ENCODE results near the gene ACBD6. TPM values are rescaled to one million over a fixed set of nuclear protein-coding genes. Genes with fewer than 3 reads are reported as not detected.

Gene ACBD6
- total RNA-seq, 1 donor from 2014 or later, result 57.1 TPM

DNA sequence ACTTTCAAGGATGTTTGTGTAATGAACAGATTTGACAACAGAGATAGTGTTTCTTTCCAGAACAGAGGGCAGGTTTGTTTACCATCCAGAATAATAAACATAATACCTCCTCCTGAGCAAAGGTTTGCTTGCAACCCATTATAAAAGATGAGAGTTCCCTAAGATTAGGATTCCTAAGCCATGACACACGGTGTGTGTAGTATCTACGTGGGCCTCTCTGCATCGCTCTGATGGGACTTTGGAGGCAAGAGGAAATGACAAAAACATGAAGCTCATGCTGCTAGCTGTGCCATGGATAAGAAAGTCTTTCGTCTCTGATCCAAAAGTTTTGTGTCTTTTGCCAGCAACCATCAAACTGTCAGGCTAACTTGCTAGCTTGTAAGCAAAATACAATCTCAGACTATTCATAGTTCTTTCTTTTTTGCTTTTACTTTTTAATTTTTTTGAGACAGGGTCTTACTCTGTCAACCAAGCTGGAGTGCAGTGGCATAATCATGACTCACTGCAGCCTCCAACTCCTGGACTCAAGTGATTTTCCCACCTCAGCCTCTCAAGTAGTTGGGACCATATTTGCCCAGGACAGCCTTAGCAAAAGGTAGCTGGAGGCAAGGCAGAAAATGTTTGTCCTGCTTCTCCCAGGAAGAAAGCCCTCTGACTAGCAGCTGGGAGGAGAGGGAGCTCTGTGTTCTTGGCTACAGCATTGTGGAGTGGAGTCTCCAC, 191.2 kb downstream of the ACBD6 start:
- no peak for FAIRE-seq

DNA sequence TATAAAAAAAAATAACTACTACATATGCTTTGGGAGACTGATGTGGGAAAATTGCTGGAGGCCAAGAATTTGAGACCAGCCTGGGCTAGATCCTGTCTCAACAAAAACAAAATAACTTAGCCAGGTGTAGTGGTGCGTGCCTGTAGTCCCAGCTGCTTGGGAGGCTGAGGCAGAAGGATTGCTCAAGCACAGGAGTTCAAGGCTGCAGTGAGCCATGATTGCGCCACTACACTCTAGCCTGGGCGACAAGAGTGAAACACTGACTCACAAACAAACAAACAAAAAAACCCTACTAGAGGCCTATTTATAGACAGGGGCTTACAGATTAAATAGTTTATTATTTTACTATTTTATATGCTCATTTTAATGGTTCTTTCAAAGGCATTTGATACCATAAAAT, 192.3 kb downstream of the ACBD6 start:
- no peak for FAIRE-seq
- DNase-seq (ENCODE audit: low spot score in 2 of 2), result no peak

More for the DNA sequence above, 191.2 kb downstream of the ACBD6 start:
- no peak for DNase-seq (ENCODE audit: low spot score in 2 of 2)

DNA sequence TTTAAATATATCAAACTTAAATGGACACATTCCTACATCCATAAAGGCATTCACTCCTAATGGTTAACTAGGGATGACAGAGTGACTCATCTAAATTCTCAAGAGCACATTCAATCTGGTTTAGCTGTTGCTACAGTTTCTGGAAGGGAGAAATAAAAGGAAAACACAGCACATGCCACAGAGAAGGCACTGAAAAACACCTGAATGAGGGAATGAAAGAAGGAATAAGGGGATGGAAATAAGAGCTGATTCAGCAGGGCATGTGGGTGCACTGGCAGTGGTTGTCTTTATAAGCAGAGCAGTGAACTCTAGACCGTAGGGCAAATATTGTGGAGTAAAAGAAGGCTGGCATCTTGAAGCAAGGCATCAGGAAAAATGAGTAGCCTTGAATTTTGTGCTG, 193.0 kb downstream of the ACBD6 start:
- no peak for FAIRE-seq
- DNase-seq (ENCODE audit: low spot score in 2 of 2), result no peak

DNA sequence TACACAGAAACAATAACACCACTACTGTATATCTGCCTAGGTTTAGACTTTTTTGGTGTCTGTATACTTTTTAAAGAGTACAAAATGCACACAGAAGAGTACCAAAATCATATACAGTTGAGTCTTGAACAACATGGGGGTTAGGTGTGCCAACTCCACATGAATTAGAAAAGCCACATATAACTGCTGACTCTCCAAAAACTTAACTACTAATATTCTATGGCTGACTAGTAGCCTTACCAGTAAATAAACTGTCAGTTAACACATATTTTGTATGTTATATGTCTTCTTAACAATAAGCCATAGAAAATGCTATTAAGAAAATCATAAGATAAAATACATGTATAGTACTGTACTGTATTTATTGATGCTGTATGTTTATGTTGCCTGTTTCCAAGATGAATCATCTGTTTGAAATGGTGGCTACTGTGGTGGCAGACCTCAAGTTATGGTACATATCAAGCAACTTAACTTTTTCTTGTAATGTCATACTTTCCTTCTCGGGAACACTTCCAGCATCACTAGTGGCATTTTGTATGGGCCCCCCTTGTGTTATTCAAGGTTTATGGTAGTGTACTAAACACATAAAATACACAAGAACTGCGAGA, 201.1 kb downstream of the ACBD6 start:
- FAIRE-seq, result no peak
- DNase-seq (ENCODE audit: low spot score in 2 of 2), result no peak

DNA sequence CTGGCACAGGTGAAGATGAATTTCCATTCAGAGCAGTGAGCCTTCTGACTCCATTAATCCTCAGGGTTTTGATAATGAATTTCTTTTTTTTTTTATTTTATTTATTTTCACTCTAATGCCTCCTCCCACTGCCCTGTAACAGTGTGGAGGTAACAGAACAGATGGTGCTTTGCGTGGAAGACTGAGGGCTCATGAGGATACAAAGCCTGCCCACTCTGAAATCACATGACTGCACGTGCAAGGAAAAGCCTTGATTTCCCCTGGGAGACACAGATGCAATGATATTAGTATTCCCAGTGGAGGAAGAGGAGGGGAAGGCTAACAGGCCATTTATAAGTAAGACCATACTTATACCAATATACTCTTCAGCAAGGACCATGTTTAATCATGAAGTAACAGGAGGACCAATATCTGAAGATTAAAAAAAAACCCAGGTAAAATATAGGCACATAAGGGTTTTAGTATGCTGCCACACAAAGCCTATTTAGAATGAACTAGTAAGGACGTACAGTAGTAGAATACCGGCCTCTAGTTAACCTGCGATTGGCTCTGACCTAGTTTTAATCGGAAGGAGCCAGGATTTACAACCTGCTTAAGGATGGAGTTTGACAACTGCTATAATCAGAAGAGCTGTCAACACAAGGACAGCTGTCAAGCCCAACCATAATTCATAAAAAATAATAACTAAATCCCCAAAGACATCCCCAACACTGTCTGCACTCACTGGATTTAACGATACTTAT, 202.7 kb downstream of the ACBD6 start:
- no peak for DNase-seq (ENCODE audit: low spot score in 2 of 2)
- FAIRE-seq, result no peak

DNA sequence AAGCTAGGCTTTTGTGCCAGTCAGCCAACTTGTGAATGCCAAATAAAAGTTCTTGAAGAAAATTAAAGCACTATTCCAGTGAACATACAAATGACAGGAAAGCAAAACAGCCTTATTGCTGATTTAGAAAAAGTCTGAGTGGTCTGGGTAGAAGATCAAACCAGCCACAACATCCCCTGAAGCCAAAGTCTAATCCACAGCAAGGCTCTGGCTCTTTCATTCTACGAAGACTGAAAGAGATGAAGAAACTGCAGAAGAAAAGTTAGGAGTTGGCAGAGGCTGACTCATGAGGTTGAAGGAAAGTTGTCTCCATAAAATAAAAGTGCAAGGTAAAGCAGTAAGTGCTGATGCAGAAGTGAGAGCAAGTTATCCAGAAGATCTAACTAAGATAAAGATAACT, 206.4 kb downstream of the ACBD6 start:
- DNase-seq (ENCODE audit: low spot score in 2 of 2) (no peak), FAIRE-seq (no peak)

DNA sequence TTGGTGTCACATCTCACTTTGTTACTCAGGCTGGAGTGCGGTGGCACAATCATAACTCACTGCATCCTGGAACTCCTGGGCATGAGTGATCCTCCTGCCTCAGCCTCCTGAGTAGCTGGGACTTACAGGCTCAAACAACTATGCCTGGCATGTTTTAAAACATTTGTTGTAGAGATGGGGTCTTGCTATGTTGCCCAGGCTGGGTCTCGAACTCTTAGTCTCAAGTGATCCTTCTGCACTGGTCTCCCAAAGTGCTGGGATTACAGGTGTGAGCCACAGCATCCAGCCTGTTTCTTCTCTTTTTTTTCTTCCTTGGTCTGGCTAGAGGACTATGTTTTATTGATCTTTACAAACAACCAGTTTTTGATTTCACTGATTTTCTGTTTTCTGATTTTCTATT, 207.7 kb downstream of the ACBD6 start:
- no peak for FAIRE-seq
- no peak for DNase-seq (ENCODE audit: low spot score in 2 of 2)

DNA sequence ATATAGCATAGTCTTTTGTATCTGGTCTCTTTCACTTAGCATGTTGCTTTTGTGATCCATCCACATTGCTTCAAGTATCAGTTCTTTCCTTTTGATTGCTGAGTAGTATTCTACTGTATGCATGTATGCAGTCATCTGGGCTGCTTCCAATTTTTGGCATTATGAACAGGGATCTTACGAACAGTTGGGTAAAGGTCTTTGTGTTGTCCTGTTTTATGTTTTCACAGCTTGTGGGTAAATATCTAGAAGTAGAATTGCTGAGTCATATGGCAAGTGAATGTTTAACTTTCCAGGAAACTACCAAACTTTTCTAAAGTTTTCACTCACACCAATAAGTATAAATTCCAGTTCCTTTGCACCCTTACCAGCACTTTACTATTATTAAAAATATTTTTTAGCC, 211.4 kb downstream of the ACBD6 start:
- FAIRE-seq, result no peak

DNA sequence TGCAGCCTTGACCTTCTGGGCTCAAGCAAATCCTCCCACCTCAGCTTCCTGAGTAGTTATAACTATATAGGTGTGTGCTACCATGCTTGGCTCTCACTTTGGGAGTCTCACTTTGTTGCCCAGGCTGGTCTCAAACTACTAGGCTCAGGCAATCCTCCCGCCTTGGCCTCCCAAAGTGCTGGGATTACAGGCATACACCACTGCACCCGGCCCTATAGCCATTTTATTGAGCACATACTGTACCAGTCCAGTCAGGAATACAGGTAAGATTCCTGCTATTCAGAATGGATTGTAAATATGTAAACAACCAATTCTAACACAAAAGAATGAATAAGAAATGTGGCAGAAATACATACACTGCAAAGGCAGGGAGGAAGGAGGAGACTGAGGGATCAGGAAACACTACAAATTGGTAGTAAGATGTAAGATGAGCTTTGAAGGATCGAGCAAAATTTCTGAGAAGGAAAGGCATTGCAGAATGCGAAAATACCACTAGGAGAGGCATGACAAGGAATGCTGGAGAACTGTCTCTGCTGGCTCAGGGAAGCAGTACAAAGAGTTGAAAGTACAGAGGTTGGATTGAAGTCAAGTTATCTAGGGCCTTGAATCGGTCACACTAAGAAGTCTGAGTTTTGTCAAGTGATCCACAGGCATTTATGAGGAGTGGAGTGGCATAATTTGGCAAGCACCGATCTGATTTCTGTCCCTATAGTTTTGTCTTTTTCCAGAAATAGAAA, 211.9 kb downstream of the ACBD6 start:
- DNase-seq (ENCODE audit: low spot score in 2 of 2), result no peak
- no peak for FAIRE-seq

More for the DNA sequence above, 211.4 kb downstream of the ACBD6 start:
- DNase-seq (ENCODE audit: low spot score in 2 of 2), result no peak

DNA sequence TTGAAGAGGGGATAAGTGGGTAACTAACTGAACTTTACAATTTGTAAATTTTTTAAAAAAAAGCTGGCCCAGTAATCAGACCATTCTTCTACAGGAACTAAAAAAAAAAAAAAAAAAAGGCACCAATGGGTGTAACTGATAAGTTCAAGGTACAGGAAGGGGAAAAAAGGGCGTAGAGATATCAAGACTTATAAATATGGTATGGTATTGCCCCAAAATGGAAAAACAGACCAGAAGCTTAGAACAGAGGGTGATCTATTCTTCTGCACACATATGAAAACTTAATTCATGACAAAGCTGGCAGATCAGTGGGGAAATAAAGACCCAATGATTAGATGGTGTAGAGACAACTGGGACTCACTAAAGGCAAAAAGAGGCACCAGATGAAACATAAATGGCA, 213.4 kb downstream of the ACBD6 start:
- DNase-seq (ENCODE audit: low spot score in 2 of 2), result no peak
- FAIRE-seq, result no peak

DNA sequence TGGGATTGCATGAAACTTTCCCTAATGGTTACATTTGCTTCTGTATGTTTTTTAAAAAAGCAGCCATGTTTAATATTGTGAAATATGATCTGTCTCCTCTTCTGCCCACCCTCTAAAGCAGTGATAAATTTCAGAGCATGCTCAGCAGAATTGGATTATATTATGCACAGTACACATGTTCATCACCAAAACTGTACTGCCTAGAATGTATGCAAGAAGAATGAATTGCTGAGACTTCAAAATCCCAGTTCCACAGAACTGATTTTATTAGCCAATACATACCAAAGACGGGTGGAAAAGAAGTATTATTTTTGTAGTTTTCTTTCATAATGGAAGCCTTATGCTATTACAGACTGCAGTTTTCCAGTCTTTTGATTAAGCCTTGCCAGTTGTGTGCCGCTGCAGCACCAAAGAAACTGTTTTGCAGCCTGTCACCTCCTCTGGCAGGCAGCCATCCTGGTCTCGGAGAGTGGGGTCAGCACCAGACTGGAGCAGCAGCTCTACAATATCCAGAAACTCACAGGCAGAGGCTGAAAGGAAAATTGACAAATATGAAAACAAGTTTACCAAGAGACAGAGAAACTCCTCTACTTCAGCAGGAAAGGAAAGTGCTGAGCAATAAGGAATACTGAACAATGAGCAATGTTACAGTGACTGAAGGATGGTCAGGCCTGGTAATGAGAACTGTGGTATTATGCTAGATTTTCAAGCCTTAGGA, 214.2 kb downstream of the ACBD6 start:
- FAIRE-seq, result no peak
- no peak for DNase-seq (ENCODE audit: low spot score in 2 of 2)

DNA sequence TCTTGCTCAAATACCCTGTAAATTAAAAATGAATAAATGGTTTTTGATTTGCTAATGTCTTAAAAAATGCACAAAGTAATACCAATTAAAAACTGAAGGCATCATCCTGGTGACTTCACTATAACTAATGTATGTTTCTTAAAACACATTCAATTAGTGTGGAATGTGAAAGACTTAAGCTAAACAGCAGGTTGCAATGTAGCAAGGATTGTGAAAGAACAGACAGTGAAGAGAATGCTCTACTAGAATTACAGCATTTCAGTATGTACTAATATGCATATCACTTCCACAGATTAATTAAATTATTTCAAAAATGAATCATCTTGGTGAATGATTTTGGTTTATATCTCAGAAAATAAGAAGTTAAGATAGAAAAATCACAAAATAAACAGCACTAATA, 216.0 kb downstream of the ACBD6 start:
- FAIRE-seq (no peak), DNase-seq (ENCODE audit: low spot score in 2 of 2) (no peak)

DNA sequence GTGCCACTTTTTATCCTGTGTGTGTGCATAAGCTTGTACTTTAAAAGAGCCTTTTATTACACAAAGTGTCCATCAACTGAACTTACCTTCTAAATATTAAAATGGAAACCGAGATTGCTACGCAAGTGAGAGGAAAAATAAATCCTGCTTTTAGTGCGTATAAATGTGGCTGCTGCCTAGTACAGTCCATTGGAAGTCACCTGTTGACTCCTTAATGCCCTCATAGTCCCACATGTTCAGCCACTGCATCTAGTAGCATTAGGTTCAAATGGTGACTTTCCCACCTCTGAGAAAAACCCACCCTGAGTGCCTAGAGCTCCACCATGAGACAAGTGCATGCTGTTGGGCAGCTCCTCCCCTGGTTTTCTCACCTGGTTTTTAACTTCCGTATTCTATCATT, 219.3 kb downstream of the ACBD6 start:
- FAIRE-seq (no peak), DNase-seq (ENCODE audit: low spot score in 2 of 2) (no peak)

DNA sequence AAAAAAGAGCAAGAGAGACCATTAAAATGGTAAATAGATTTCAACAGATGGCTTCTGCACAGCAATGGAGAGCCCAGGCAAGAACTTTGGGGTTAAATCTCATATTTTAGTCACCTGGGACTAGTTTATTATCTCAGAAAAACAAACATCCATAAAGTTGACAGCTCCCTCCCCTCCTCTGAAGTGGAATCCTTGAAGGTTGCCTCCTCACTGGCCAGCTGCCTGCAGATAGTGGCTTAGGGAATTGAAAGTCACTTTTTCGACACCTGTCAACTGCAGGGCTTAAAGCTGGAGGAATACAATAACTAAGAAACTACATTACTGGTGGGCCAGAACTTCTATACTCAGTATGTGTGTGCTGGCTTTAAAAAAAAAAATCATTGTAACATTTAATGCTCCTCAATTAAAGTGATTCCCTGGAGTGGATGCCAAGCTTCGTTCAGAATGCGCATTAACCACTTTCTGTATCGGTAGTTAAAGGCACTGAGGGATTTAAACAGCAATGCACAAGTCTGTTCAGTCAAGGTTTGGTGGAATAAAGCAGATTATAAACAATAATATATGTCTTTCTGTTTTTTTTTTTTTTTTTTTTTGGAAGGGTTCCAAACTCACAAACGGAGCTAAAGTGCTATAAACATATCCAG, 219.9 kb downstream of the ACBD6 start:
- DNase-seq (ENCODE audit: low spot score in 2 of 2), result no peak
- no peak for FAIRE-seq

DNA sequence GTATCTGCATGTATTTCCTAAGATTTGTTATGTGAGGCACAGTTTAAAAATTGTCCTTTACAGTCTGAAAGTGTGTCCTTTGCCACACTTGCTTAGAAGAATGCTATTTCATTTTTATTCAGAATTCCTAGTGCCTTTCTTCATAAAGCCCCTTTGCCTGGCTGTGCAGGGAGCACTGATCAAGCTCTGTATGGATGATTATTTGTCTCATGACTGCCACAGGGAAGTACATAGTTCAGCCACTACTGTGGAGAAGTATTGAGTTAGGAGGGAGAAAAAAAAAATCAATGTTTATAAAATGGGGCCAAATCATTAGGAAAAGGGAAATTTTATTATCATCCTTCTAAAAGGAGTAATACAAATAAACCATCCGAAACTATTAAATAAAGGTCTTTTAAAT, 220.9 kb downstream of the ACBD6 start:
- DNase-seq (ENCODE audit: low spot score in 2 of 2) (no peak), FAIRE-seq (no peak)

DNA sequence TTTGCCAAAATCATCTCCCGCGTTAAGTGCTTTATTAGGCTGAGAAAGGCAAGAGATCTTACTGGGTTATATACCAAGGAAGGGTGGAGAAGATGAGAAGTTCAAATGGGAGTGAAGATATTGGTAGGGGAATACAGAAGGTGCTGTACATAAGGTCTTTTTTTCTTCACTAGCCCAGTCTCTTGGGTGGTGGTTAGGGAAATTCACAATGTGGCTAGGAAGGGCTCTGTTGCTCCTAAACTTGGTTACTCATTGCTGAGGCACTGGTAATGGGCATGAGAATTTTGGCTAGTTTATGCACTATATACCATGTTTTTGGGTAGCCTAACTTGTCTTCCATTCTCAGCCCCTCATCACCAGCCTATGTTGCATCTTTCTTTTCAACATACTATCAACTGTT, 221.8 kb downstream of the ACBD6 start:
- no peak for FAIRE-seq
- DNase-seq (ENCODE audit: low spot score in 2 of 2), result no peak

DNA sequence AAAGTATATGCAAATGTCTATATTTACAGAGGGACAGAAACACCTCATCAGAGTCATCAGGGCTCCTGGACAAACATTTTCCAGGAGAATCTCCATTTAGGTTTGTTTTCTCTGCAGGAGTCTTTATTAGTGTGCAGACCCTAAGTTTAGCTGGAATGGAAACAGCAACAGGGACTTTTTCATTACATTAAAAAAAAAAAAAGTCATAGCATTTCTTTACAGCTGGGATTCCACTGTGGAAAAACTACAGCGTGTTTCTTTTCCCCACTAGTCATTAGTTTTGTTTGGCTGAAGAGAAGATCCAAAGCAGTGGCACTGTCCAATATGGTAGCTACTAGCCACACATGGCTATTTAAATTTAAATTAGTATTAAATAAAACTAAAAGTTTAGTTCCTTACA, 222.7 kb downstream of the ACBD6 start:
- FAIRE-seq (no peak), DNase-seq (ENCODE audit: low spot score in 2 of 2) (no peak)

DNA sequence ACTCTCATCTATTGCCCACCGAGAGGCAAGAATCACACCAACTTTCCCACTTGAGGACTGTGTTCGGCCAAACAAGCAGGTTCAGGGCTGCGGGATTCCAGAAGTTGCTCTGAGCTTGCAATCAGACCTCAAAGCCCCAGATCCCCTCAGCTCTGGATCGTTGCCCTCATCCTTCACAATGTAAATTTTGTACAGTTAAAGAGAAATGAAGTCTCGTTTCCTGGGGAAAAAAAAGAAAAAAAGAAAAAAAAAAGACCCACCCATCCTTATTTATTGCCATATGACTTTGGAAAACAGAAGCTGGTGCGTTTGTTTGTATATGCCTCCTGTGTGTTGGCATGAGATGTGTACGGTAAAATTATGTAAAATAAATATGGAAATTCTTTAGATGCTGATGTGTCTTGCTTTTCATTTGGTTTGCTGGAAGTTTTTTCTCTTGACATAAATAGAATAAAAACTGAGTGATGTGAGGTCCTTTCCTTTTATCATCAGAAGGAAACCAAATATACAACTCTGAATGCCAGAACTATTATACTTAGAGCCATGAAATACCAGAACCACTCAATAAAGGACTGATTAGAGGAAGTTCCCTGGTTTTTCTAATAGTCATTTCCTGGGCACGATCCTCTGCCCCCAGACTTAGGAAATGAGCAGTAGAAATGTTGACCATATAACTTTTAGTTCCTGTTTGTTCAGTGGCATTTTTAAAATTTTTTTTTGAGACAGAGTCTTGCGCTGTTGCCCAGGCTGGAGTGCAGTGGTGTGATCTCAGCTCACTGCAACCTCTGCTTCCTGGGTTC, 223.6 kb downstream of the ACBD6 start:
- DNase-seq (ENCODE audit: low spot score in 2 of 2), result no peak
- FAIRE-seq, result no peak

DNA sequence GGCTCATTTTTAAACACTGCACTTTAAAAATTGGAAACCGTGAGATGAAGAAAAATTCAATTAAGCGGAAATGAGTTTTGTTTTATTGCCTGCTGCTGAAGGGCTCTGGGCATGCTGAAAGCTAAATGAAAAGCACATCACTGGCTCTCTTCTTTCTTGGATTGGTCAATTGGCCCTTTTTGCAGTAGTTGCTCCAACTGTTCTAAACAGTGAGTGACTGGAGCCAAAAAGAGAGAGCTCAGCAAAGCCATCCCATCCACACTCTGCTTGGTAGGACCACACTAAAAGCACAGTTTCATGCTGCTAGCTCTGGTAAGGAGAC, 224.2 kb downstream of the ACBD6 start:
- no peak for DNase-seq (ENCODE audit: low spot score in 2 of 2)
- no peak for FAIRE-seq
